Medulla oblongata (tissue), 1 donor: ENCODE measurements around the gene SPAG17.

ENCODE experiments used
- DNase-seq: peaks from one replicate; pipeline ENCODE4 v3.0.0-alpha.2; 2015; ENCODE audit errors: extremely low spot score

The SPAG17 gene

DNA sequence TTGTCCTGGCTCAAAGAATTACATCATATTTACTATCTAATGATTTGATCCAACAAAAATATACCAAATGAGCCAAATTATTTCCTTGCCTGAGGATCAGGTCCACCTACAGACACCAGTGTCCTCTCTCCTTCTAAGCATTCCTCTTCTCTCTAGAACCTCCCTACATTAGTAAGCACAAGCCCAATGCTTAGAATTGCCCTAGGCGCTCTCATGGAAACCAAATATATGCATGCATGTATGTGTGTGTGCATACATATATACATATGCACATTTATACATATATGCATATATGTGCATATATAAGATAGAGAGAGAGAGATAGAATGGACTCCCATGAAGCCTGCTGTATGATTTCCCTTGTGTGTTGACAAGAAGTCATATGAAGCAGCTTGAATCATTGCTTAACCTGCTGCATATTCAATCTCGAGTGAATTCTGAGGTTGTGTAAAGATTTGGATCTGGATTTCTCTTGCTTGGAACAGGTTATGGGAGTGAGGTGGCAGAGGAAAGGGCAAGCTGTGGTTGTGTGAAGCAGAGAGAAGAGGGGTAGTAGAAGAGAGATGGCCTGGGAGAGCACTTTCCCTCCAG, 66.1 kb downstream of the SPAG17 start:
- no peak for DNase-seq

DNA sequence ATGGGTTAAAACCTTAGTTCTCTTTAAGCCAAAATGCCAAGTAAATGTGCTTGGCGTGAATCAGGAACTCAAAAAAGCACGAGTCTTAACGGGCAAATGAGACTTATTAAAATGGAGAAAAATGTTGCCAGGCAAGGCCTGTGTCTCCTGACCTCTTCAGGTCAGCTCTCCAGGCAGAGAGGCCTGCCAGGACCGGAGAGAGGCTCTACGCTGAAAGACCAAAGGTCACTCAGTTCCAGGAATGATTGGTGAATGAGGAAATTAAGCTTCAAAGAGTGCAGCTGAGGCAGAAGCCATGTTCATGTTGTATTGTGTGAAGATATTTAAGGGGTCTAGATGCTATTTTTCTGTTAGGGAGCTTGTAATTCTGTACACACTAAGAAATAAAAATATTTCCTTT, 66.6 kb downstream of the SPAG17 start:
- peak; percentile 28 for DNase-seq

DNA sequence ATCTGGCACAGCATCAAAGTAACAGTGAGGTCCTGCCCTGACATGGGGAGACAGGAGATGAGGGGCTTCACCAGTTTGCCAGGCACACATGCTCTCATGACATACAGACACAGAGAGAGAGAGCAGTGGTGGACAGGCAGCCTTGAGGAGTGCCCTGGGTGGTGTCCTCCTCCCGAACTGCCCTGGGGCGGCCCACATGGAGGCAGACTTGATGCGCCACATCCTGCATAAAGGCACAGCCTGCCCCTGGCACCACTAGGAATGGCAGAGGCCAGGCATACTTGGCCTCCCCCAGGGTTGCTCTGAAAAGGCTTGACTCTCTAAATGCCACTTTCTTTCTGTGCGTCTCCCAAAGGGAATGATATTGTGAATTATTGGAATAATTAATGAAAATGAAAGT, 67.5 kb downstream of the SPAG17 start:
- peak; percentile 6 for DNase-seq

DNA sequence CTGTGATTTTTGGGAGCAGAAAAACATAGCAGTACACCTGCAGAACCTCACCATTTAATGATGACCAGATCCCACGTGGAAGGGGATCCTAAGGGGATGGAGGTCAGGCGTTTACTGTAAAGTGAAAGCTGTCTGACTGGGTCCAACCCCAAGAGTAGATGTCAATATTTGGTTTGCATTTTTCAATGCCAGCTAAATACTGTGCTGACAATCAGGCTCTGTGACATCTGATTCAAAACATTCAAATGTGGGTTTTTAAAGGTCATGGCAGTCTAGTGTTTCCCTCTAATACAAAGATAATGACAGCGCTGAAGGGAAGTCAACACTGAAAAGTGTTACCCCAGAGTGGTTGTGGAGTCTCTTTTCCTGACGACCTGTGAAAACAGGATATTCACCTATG, 68.1 kb downstream of the SPAG17 start:
- no peak for DNase-seq

DNA sequence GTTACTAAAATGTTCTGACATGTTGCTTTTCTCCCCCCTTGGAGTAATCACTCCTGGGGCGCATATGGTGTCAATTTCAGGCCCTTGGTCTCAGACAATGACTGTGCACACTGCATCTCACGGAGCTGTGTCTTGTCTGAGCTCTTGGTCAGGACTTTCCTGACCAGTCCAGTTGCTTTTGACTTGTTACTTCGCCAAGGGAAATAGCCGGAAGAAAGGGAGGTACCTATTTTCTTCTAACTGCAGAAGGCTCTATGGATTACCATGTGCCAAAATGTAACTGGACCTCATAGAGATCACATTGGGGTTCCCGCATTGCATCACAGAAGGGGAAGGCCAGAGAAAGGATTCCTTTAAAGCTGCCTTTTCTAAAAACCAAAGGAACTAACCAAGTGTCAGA, 68.6 kb downstream of the SPAG17 start:
- DNase-seq, result peak; percentile 3

DNA sequence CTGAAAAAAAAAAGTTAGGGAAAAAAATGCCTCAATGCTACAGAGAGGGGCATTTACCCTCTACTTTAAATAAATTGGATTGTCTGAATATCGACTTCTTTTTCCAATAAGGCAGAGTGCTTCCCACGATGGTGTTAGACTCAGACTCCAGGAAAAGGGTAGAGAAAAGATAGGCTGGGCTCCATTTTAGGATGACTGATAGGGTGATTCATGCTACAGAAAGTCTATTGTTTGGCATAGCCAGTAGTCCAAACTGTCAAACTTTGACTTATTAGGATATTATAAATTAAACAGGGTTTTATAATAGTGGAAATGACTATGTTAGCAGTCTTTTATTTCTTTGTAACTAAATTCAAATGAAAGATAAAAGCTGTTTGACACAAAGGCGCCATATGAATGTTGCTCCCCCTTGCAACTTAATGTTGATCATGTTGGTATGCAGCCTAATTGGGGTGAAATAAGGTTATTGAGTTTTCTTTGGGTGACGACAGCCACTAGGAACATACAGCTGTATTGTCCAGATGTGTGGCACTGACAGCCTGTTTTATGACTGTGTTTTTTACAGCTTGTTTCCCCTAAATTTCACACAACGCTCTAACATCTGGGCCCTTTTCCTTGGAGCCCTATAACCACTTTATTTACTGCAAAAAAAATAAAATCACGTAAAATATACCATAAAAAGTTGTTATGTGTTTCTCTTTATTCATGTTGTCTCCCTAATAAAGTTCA, 69.3 kb downstream of the SPAG17 start:
- DNase-seq, result no peak

DNA sequence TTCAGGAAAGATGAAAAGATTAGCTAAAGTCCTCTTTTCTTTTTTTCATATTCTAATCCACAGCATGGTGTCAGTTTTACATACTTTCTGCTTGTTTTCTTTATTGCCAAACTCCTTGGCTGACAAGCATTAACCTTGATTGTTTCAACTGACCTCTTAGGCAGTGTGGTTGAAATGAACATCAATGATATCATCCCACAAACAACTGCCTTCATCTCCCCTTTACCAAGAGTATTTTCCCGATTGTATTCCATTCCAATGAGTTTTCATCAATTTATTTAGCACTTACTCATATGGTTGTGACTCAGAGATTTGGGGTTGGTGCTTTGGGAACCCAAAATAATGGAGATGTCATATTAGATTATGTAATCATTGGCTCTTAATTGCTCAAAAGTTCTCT, 71.8 kb downstream of the SPAG17 start:
- no peak for DNase-seq

DNA sequence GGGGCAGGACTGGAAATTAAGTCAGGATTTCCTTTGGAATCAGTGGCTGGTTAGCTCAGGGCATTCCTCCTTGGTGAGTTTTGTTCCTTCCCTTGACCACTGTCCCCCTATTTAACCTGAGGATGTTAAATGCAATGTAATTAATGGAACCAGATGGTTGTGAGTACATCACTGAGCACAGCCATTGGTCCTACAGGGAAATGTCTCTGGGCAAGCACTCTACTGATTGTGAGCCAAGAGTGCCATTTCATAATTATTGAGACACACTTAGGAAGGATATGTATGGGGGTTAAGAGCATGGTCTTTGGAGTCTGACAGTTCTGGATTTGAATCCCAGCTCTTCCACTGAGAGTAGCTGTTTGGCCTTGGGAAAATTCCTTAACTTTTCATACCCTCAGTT, 74.4 kb downstream of the SPAG17 start:
- DNase-seq, result no peak

DNA sequence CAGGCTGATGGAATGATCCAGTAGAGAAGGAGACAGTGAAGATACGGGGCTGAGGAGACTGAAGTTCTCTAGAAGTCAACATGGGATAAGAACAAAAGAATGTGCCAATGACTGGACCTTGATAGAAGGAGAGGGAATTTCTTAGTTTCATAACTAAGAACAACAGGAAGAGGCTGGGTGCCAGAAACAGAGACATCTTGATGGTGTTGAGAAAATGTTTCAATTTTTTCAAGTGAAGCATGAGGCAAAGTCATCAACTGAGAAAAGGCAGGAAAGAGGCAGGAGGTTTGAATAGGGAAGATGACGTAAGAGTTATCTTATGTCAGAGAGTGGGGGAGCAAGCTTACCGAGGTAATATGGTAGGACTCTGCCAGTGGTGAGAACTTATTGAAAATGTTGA, 80.1 kb downstream of the SPAG17 start:
- DNase-seq, result no peak

DNA sequence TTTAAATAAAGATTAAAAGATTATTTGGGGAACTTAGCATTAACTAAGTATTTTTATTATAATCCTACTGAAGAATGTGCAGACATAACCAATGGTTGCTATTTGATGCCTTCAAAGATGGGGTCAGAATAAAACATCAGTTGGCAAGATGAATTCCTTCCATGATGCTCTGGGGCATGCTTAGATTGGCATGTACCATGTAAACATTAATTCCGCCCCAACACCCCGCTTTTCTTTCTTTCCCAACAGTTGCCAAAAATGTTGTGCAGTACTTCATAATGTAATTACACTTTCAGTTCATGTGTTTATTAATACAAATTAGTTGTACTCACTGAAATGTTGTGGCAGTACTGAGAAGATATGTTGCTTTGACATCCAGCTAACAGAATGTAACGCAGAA, 82.6 kb downstream of the SPAG17 start:
- no peak for DNase-seq

DNA sequence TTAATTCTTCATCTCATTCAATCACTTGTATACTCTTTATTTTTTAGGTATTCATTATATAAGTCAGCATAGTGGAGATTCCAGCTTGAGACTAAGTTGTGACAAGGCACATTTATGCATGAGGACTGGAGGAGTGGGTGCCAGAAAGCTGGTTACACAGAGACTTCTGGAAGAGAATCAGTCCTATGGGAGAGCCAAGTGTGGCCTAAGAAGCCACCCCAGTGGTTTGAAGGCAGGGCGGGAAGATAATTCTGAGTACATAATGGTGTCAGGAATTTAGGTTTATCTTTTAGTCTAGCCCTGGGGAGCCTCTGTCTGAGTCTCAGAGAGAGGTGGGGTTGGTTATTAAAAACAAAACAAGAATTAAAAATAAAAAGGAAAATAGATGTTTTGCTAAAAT, 83.0 kb downstream of the SPAG17 start:
- DNase-seq, result no peak

DNA sequence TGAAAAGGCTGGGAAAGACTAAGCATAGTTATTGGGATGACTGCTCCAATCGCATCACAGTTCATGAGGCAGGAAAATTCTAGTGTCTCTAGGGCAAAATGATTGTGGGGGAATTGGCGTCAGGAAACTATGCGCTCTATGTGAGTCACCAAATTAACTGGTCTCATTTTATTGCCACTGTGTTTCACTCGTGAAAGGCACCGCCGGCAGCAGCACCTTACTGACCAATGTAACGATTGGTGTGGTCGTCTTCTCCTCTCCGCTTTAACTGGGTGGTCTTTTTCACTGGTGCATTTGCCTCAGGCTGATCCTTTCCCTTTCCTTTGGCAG, 83.5 kb downstream of the SPAG17 start:
- DNase-seq, result no peak

DNA sequence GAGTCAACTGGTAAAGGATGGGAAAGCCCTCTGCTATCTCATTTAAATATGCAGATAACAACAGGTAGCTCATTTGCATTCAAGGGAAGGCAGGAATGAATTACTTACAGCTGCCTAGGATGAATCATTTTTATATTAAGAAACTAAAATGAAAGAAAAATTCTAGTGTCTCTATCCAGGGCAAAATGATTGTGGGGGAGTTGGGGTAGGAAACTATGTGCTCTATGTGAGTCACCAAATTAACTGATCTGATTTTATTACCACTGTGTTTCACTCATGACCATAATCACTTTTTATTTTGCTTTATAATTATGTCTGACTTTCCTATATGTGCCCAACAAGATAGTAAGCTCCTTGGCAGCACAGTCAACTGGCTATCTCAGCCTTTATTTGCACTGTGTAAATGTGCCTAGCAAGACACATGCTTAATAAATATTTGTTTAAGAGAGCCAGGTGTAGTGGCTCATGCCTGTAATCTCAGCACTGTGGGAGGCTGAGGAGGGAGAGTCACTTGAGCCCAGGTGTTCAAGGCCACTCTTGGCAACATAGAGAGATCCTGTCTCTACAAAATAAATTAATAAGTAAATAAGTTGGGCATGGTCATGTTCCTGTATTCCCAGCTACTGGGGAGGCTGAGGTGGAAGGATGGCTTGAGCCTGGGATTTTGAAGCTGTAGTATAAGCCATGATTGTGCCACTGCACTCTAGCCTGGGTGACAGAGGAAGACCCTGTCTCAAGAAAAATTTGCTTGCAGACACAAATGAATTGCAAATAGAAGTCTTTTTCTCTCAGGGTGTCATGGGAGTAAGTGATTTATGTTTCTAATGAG, 84.1 kb downstream of the SPAG17 start:
- no peak for DNase-seq

DNA sequence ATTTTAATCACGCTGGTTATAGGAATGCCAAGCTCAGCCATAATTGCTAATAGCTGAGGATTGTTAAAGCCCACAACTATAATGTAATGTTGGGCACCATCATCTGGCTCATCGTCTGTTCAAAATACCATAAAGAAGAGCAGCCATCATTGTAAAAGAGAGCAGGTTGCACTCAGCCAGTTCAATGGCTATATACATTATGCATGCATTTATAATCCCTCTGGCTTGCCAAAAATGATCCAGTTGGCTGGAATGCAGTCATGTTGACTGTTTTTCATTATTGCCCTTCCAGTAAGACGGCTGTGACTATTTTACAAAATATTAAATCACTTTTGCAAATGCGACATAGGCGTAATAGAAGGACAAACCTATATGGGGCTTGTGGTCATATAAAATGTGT, 85.3 kb downstream of the SPAG17 start:
- no peak for DNase-seq

DNA sequence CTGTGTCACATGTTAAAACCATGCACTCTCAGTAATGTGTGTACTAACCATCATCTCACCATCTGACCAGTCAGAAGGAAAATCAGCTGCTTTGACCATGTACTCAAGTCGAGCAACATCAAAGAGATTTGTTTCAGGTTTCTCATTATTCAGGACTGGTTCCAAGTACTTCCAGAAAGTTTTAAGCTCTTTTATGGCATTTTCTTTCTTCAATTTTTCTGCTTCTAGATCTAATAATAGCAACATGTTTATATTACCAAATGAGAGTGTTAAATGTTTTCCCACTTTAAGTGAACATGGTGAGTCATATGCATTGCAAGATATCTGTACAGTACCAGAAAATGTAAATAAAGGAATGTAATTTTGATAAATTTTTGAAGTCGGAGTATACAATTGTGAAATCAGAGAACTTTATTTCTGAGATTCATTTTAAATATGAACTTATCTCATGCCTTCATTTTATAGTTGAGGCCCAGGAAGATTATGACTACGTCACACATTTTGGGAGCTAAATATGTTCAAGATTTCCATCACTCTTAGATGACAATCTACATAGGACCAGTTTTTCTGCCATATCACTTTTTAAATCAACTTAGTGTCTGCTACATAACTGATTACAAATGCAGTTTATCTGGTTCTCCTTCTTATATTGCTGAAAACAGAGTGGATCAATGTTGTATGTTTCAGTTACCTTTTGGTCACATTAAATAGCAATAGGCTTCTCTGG, 87.2 kb downstream of the SPAG17 start:
- DNase-seq, result no peak

DNA sequence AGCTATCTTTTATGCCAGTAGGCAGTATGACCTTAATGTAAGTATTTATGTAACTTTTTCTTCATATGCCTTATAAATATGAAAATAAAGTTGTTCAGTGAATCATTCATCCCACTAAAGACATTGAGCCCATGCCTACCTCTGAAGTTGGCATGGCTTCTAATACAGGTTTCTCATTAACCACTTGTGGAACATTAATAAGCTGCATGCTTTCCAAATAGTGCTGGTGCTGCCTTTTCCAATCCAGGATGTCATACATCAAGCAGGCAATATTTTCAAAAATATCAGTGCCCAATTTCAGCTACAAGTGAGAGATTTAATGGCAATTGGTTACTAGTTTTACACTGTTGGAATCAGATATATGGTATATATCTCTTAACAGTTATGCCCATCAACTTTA, 92.0 kb downstream of the SPAG17 start:
- DNase-seq, result no peak

DNA sequence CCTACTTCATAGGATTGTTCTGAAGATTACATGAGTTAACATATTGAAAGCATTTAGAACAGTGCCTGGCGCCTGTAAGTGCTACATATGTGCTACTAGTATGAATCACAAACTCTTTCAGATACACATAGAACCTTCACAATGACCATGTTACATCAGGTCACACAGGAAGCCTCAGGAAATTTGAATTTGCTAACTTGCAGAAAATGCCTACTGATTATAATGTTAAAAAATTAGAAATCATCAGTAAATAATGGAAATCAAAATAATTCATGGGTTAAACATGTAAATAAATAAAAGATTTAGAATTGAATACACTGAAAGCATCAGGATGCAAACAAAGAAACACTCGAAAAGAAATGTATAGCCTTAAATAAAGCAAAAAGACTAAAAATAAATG, 94.9 kb downstream of the SPAG17 start:
- DNase-seq, result no peak

DNA sequence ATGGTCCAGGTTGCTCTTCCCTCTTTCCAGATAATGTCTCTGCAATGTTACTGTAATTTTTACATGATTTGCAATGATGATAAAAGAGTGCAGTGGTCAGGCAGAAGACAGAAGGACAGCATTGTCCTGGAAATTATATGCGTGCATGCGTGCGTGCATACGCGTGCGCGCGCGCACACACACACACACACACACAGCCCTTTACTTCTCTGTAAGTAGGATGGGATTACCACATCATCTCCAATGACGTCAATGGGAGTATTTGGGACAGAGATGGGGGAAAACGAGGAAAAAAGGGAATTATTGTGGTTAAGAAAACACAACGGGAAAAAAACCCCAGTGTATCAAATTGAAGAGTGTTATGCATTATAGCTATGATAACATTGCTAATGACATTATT, 99.7 kb downstream of the SPAG17 start:
- no peak for DNase-seq

DNA sequence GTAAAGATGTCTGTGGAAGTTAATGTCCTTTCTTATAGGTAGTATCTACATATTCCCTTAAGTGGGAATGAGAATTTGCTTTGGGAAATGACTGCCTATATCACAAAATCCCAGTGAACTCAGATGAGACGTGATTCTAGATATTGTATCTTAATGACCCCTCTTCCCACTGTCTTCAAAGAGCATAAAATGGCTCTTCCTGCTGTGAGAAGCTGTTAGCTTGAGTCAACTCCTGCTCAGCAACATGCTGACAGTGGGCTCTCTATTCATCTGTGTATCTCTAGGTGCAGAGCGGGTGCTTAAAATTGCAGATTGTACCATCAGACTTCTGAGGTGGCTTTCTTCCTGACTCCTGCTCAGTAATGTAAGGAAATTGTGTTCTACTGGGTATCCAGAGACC, 100.6 kb downstream of the SPAG17 start:
- DNase-seq, result no peak

DNA sequence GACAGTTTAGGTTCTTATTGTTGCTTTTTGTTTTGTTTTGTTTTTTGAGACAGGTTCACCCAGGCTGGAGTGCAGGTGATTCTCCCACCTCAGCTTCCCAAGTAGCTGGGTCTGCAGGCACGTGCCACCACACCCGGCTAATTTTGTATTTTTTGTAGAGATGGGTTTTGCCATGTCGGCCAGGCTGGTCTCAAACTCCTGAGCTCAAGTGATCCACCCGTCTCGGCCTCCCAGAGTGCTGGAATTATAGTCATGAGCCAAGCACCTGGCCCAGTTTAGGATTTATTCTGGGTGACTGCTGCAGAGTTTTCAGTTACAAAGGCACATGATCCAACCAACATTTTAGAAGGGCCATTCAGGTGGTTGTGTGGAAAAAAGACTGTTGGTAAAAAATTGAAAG, 102.0 kb downstream of the SPAG17 start:
- no peak for DNase-seq

DNA sequence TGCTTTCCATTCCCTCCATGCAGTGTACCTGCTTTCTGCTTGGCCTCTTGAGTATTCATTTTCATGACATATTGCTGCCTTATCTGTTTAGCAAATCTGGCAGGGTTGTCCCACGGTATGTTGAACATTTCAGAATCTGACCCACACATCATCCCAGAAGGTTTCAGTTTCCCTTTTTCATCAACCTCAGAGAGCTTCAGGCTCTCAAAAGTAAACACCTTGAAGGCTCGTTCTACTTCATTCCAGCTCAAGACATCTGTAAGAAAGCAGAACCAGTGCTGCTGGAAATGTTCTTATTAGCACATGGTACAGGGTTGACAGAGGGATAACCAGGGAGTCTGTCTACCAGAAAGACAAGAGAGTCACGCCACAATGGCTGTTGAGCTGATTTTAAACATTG, 103.6 kb downstream of the SPAG17 start:
- DNase-seq, result no peak

DNA sequence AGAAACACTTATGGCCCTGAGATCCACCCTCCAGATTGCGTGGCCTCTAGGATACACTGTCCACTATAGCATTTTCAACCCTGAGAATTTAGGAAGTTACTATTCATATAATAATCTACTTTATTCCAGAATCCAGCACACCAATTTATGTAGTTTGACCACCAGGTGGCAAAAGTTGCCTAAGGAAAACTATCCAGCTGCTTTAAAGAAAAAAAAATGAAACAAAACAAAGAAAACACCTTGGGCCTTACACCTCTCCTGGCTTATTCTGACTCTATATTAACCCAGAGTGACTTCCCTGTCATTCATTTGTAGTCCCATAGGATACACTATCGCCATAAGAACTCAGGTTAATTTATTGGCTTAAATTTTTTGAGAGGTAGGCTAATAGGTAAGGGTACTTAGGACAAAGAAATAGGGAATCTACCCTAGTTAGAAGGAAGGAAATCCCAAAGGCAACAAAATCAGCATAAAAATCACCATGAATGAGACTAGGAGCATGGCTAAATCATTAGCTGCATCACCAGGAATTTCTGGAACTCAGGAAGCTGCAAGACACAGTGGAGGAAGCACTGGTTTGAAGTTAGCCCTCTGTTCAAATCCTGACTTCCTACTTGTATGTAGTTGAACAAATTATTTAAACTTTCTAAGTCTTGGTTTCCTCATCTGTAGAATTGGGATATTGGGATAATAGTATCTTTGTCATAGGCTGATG, 107.5 kb downstream of the SPAG17 start:
- peak; percentile 4 for DNase-seq
